Nucleus accumbens (tissue), 56 donors: ENCODE measurements around the gene TBC1D21.

Source experiments
- DNase-seq, 56 donors: peaks; one replicate each; lab custom pipeline; 2025; lab: John Stamatoyannopoulos, UW

TBC1D21 gene

GRCh38 chr15:73886717-73887345, 13.5 kb downstream of the TBC1D21 start:
- no peak for DNase-seq

- no peak for DNase-seq
These were observed 14.1 kb downstream of the TBC1D21 start for GRCh38 chr15:73887481-73887880.

GRCh38 chr15:73888224-73889041, 15.1 kb downstream of the TBC1D21 start:
- no peak for DNase-seq

GRCh38 chr15:73889053-73889761, 15.8 kb downstream of the TBC1D21 start:
- DNase-seq: no peak

GRCh38 chr15:73889762-73890124, 16.4 kb downstream of the TBC1D21 start:
- no peak for DNase-seq

GRCh38 chr15:73891328-73892315, 18.3 kb downstream of the TBC1D21 start:
- no peak for DNase-seq

- no peak for DNase-seq
These were observed 19.3 kb downstream of the TBC1D21 start for GRCh38 chr15:73892446-73893226.

GRCh38 chr15:73894133-73894814, 20.9 kb downstream of the TBC1D21 start:
- no peak for DNase-seq

GRCh38 chr15:73897441-73898261, 24.3 kb downstream of the TBC1D21 start:
- DNase-seq: peak in 2 of 56 donors; percentile 4 to 6

GRCh38 chr15:73899197-73900094, 26.1 kb downstream of the TBC1D21 start:
- DNase-seq: no peak

GRCh38 chr15:73900095-73900712, 26.8 kb downstream of the TBC1D21 start:
- peak in 1 of 56 donors; percentile 5 for DNase-seq

- DNase-seq: no peak
These were observed 27.9 kb downstream of the TBC1D21 start for GRCh38 chr15:73901126-73901810.

GRCh38 chr15:73902121-73903020, 29.0 kb downstream of the TBC1D21 start:
- no peak for DNase-seq

- no peak for DNase-seq
These were observed 30.9 kb downstream of the TBC1D21 start for GRCh38 chr15:73904026-73904815.
